GM21515 (cell line): ENCODE results near the gene SERINC3.

Experiments
- ATAC-seq: cut with Tn5 transposase; IDR thresholded peaks from one replicate; pipeline ENCODE4 v1.9.1; 2021; ENCODE audit not compliant: unreplicated experiment

SERINC3 gene

DNA sequence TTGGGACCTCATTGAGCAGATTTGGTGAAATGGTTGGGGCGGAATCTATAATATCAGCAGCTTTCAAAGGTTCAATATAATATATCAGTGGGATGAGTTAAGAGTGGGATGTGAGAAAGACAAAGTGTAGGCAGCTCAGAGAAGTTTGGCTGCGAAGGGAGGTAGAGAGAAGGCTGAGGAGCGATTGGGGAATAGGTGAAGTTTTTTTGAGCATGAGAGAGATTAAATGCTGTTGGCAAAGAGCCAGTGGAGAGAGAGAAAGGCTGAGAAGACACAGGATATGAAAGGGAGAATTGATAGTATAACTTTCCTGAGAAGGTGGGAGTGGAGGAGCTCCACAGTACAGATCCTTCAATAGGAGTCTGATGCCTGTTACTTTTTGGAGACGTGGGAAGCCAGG, 12.1 kb upstream of the SERINC3 start:
- ATAC-seq, result no peak

DNA sequence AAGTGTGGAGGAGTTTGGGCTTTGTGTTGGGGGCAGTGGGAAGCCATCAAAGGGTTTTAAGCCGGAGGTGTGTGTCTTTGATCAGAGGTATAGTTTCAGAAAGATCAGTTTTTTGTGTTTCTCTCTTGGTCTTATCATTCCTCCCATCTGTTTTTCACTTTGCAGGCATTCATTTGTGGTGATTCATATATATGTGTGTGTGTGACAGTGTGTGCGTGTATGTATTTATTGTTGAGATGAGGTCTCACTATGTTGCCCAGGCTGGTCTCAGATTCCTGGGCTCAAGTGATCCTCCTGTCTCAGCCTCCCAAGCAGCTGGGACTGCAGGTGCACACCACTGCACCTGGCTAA, 11.1 kb upstream of the SERINC3 start:
- no peak for ATAC-seq

DNA sequence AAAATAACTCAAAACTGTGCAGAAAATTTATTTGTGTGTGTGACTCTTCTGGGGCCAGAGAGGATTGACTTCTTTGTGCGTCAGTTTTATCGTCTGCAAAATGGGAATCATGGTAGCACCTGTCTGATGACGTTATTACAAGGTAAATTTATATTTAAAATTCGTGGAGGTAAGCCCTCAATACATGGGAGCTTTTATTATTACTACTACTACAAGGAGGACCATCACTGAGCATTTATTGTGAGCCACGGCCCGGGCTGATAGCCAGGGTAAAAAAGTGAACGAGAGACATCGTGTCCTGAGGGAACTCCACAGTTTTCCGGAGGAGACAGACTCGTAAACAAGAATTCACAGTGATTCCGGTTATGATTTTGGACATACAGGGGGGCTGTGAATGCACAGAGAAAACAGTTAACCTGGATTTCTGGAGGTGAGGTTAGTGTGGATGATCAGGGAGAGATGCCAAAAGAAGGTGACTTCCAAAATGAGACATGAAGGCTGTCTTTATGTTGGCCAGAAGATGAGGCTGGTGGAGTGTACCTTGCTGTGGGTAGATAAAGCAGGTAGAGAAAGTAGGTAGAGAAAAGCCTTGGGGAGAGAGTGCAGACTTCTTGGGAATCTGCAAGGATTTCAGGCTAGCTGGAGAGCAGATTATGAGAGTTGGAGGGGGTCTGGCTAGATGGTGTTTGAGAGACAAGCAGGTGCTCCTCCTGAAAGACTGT, 10.6 kb upstream of the SERINC3 start:
- ATAC-seq, result no peak

DNA sequence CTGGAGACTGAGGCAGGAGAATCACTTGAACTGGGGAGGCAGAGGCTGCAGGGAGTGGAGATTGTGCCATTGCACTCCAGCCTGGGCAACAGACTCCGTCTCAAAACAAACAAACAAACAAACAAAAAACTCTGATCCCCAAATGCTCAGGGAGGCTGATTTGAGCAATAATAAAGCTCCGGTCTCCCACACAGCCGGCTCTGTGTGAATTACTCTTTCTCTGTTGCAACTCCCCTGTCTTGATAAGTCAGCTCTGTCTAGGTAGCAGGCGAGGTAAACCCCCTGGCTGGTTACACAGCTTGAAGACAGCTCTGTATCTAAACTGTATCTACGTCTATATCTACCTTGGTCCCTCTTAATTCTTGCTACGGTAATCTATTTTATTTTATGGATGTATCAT, 6.4 kb upstream of the SERINC3 start:
- ATAC-seq, result no peak

DNA sequence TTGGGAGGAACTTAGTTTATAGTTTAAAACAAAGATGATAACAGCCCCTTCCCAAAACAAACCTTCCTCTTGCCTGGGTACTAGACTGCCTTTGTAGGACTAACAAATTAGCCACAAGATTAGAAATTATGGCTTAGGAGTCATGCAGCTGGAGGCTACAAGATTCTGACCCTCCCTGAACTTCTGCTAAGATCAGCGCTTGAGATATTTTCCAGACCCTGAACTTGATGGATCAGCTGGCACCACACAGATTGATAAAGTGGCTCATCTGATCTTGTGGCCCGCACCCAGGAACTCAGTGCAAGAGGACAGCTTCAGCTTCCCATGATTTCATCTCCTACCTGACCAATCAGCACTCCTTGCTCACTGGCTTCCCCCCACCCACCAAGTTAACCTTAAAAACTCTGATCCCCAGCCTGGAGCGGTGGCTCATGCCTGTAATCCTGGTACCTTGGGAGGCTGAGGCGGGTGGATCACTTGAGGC, 5.9 kb upstream of the SERINC3 start:
- no peak for ATAC-seq

DNA sequence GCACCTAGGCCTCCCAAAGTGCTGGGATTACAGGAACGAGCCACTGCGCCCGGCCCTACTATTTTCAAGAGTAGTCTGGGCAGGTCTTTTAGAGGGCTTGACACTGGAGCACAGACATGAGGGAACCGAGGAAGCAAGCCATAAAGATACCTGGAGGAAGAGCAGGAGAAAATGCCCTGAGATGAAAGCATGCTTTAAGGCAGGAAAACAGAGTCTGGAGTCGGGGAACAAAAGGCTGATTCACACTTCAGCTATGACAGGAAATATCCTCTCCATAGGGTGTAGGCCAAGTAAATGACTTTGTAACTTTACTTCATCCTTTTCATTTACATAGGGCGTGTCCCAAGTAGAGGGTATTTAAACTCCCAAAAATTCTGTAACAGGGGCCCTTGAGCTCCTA, 4.3 kb upstream of the SERINC3 start:
- no peak for ATAC-seq

DNA sequence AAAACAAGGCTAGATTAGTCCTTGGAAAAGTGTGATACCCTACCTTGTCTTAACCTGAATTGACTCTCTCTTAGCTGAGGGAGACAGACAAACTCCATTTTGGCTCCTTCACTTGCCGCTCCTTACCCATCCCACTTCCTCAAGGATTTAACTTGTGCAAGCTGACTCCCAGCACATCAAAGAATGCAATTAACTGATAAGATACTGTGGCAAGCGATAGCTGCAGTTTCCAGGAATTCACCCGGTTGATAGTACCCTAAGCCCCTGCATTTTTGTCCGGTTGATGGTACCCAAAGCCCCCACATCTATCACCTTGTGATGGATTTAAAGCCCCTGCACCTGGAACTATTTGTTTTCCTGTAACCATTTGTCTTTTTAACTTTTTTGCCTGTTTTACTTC, 1.9 kb upstream of the SERINC3 start:
- ATAC-seq, result no peak

DNA sequence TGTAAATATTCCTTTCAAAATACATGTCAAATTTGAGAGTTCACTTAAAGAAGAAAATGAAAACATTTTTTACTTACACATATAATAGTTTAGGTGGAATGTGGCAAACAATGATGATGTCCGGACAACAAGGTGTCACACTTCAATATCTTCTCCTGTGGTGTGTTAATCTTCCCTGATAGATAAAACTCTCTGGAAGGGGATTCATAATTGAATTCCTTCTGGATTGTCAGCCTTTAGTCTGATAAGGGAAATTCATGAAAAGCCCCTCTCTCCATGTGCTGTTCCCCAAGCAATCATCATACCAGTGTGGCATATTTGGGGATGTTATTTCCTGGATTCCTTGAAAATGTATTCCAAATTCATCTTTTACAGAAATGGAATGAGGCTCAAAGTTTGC, 971 bp upstream of the SERINC3 start:
- no peak for ATAC-seq

DNA sequence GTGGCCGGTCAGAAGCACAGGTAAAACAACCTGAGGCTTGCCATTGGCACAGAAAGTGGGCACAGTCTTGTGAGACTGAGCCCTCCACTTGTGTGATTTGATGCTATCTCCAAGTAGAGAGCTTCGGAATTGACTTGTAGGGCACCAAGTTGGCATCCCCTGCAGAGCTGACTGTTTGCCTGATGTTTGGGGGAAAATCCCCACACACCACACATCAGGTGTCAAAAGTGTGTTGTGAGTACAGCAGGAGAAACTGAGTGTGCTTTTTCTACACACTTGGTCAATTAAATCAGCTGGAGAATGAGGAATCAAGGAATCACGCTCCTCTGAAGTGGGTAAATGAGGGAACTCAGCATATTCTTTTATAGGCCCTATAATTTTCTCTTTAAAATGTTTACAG, 989 bp downstream of the SERINC3 start:
- no peak for ATAC-seq

DNA sequence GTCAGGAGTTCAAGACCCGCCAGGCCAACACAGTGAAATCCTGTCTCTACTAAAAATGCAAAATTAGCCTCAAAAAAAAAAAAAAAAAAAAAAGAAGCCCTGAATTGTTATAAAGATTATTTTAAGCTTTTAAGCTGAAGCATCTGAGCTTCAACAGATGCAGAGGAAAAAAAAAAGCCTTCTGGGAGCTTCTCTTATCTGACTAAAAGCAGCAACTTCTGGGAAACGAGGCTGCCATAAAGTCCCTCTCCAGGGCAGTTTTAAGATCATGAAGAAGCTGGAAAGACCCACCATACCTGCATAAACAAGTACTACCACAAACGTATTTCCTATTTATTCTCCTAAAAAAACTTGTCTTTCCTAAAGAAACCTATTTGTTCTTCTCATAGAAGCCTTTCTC, 3.6 kb downstream of the SERINC3 start:
- ATAC-seq, result no peak

DNA sequence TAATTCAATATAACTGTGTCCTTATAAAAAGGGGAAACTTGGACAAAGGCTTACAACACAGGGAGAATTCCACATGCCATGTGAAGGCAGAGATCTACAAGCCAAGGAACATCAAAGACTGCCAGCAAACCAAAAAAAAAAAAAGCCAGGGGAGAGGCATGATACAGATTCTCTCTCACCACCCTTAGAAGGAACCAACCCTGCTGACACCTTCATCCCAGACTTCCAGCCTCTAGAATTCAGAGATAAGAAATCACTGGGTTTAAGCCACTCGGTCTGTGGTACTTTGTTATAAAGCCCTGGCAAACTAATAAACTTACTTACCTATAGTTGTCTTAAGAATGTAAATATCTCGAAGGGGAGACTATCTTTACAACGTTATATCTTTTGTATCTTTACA, 4.4 kb downstream of the SERINC3 start:
- no peak for ATAC-seq

DNA sequence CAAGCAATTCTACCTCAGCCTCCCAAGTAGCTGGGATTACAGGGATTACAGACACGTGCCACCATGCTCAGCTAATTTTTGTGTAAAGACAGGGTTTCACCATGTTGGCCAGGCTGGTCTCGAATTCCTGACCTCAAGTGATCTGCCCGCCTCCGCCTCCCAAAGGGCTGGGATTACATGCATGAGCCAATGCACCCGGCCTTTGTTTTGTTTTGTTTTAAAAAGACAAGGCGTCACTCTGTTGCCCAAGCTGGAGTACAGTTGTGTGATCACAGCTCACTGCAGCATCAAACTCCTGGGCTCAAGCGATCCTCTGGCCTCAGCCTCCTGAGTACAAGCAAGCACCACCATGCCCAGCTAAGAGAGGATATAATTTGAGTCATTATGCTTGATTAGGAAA, 5.4 kb downstream of the SERINC3 start:
- no peak for ATAC-seq

DNA sequence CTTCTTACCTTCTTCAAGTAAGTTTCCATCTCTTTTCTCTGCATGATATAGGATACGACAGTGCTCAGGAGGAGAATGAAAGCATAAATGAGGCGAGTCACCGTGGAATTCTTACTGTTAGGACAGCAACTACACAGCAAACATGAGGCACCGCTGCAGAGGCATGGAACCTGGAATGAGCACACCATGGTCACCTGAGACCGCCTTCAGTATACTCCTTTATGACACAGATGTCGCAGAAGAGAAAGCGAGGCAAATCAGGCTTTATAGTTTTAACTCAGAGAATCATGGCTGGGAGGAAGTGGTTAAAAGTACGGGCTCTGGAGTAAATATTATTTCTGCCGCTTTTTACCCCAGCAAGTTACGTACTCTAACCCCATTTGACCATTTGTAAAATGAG, 8.0 kb downstream of the SERINC3 start:
- ATAC-seq, result no peak

DNA sequence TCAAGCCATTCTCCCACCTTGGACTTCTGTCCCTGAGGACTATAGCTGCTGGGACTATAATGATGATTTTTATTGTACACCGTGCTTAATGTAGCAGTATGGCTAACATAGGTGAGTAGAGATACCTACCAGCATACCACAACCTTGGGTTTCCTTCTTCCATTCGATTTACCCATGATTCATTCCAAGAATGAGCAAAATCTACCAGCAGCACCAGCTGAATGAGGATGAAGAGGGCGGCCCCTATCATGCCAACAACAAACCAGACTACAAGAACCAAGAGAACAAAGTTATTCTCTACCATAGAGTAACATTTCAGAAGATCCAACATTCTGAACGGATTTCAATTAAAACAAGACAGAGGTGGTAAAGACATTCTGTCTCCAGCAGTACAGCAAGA, 12.1 kb downstream of the SERINC3 start:
- no peak for ATAC-seq

DNA sequence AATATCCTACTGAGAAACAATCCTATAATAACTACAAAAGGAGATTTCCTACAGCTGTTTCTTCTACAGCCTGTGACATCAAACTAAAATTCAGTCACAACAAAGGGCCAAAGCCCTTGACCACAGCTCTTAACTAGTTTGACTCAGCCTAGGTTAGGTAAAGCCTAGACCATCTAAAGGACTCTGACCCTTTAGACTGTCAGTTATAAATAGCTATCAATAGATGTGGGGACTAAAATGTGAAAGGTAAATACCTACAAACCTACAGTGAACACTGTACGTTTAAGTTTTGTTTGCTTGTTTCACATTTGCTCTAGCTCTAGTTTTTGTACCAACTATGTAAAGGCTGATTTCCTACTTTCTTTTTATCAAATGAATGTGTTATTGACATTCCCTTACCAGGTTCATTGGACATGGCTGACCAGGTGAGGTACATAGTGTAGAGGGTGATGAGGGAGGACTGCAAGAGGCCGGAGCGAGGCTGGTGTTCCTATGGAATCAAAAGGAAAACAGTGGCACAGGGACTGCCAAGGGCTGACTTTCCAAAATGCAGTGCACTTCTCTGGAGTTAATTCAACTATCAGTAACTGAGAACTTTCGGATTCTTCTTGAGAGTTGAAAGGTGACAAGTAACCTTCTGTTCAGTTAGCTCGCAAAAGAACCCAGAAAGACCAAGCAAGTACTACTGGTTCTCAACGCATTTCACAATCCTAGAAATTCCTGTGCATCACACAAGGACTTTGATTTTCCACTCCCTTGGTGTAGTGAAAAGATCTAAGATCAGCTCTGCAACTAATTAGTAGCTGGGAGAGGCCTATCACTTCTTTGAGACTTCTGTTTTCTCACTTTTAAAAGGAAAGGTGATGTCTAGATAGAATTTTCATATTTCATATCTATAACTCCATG, 17.2 kb downstream of the SERINC3 start:
- ATAC-seq, result no peak

DNA sequence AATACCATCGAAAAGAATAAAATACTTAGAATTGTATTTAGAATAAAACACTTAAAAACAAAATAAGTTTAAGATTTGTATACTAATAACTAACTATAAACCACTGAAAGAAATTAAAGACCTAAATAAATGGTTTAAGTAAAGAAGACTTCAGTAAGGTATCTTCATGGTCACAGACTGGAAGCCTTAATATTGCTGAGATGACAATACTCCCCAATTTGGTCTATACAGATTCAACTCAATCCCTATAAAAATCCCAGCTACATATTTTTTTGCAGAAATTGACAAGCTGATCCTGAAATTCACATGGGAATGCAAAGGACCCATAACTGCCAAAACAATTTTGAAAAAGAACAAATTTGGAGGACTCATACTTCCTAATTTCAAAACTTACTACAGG, 18.9 kb downstream of the SERINC3 start:
- no peak for ATAC-seq

DNA sequence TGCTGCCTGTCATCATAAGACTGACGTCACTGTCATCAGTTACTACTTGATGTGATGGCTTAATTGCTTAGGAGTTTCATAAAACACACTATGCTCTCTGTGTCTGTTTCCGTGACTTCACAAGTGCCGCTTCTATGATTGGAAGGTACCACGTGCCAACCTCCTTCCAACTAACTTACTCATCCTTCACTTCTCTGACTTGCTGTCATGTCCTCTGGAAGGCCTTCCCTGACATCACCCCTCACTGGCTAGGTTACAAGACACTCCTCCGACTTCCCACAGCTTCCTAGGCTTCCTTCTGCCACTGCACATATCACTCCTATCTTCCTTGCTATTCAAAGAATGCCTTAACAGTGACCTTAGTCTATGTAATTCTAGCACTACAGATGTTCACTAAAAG, 20.4 kb downstream of the SERINC3 start:
- ATAC-seq, result no peak

DNA sequence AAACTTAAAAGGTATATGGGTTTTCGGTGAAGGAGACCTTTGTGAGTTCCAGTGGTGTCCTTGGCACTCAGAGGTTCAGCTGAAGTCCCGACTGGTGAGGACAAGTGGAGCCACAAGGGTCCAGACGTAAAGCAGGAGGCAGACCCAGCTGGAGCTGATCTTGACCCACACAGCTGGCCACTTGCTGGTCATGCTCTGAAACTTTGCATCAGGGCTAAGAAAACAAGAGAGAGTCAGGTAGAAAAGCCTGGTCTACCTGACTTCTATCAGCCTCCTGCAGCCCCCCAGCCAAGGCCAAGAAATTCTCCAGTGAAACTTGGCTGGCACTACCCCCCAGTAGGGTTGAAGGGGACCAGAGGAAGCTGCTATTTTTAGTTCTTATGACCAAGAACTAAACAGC, 21.6 kb downstream of the SERINC3 start:
- ATAC-seq, result no peak

DNA sequence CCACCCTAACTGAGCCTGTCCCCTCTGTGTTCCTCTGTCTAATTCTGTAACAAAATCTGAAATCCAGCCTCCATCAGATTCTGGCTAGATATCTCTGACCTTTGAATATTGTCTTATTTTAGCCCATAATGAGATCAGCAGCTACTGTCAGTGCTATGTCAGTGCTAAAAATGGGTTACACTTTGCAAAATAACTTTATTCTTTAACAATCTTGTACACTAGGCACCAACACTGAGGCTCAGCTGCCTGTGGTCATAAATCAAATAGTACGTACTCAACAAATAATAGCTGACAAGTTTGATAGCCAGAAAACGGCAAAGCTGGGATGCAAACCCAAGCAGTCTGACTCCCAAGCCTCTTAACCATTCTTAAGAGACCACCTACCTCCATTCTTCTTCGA, 24.1 kb downstream of the SERINC3 start:
- ATAC-seq, result no peak

DNA sequence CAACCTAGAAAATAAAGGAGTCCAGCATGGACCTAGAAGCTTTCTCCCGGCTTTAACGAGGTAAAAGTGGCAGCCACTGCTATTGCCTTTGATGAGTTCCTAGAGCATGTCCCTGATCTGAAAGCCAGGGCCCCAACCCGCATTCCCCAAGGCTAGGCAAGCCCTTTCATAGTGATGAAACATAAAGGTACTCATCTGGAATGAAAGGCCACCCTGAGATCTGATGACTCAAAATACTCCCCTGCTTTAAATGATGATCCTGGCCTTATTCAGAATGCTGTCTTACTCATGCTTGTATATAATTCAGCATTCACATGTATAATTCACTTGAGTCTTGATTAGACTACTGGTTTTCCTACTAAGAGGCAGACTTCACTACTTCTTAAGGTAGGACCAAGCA, 24.9 kb downstream of the SERINC3 start:
- no peak for ATAC-seq

DNA sequence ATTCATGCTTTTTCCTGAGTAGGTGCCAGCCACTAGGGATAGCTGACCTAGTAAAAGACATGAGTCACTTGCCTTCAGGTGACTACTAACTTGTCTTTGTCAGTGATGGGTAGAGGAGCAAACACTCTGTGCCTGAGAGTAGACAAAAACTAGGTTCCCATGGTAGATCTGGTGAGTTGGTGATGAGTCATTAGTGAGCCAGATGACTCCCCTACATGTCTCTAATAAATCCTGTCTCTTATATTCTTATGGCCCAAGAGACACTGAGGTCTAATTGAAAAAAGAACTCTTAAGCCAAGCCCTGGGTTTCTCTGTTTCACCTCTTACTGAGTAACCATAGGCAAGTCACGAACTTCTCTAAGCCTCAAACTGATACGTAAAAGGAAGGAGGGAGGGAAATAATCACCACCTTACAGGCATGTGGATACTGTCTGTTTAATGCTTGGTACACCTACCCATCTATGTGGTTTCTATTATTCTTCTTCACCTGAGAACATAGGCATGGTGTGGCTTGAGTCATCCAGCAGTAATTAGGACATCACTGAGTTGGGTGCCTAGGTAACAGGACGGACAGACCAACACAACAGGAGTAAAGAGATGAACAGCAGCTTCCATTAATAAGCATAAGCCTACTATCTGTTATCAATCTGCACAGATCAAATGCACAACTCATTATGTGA, 25.9 kb downstream of the SERINC3 start:
- no peak for ATAC-seq

DNA sequence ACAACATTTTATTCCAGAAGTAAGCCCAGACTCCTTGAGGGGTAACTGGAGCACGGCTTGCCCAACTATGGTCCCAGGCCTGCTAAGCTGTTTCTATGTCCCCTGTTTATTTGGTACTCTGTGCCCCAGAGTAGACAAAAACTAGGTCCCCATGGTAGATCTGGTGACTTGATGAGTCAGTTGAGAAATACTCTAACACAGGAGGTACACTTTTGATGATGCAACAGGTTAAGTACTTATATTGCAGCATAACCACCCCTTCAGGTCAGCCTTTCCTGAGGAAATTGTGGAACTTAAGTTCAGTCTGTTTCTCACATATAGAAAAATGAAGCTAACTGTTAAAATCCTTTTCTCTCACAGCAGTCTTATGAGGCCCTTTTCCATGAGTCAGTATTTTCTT, 26.6 kb downstream of the SERINC3 start:
- ATAC-seq, result no peak
